ENCODE data around the gene NRF1.

- TF ChIP-seq, protein P1, sequence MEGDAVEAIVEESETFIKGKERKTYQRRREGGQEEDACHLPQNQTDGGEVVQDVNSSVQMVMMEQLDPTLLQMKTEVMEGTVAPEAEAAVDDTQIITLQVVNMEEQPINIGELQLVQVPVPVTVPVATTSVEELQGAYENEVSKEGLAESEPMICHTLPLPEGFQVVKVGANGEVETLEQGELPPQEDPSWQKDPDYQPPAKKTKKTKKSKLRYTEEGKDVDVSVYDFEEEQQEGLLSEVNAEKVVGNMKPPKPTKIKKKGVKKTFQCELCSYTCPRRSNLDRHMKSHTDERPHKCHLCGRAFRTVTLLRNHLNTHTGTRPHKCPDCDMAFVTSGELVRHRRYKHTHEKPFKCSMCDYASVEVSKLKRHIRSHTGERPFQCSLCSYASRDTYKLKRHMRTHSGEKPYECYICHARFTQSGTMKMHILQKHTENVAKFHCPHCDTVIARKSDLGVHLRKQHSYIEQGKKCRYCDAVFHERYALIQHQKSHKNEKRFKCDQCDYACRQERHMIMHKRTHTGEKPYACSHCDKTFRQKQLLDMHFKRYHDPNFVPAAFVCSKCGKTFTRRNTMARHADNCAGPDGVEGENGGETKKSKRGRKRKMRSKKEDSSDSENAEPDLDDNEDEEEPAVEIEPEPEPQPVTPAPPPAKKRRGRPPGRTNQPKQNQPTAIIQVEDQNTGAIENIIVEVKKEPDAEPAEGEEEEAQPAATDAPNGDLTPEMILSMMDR (IDR thresholded peaks at IDR 0.05) = no peak
- TF ChIP-seq SIN3A (IDR thresholded peaks at IDR 0.05; ENCODE audit: borderline replicate concordance, insufficient read depth, low read depth, low read length) = no peak
Measured at GRCh38 chr7:129775695-129776361, 164.3 kb downstream of the NRF1 start.
